H1 (cell line): Measurements from ENCODE around the gene GEN1. TPM values are rescaled to one million over a fixed set of nuclear protein-coding genes. Genes with fewer than 3 reads are reported as not detected.
A peak's percentile ranks its signal among the peaks of the same experiment; 100 is the strongest.

Source experiments
- CTCF ChIA-PET: fragments of 300-600 bp; sonication (Branson Sonifier 250); formaldehyde crosslinking; loops from one replicate; lab custom pipeline; 2021; ENCODE audit not compliant: partially characterized antibody; lab: Charles Lee
- POLR2A ChIA-PET: fragments of 300-600 bp; sonication (Branson Sonifier 250); formaldehyde crosslinking; loops from one replicate; lab custom pipeline; 2021; ENCODE audit warnings: inconsistent platforms; ENCODE audit not compliant: partially characterized antibody; lab: Charles Lee
- DNase-seq, 2 experiments: peaks; one replicate each; pipeline versions ENCODE4 v3.0.0 to v3.0.0-alpha.2; 2010 to 2022; ENCODE audit warnings: low spot score in 2 of 2, low read depth in 1 of 2, mixed read lengths in 1 of 2
- FAIRE-seq: peaks from 2 replicates; lab custom pipeline; 2011; peaks lifted over from hg19 to GRCh38; lab: Jason Lieb, UNC
- H2AFZ ChIP-seq: 2 replicates; pipeline ENCODE4 v1.8.1; 2012; ENCODE audit warnings: low read length, inconsistent platforms
- H2AK5ac ChIP-seq: 2 replicates; pipeline ENCODE4 v1.6.1; 2013; ENCODE audit warnings: low read depth, low read length
- H2BK120ac ChIP-seq: replicated peaks from 2 replicates; pipeline ENCODE3; 2013; ENCODE audit warnings: low read depth, low read length, inconsistent platforms
- H2BK12ac ChIP-seq: 2 replicates; pipeline ENCODE4 v1.6.1; 2013; ENCODE audit warnings: low read depth, low read length
- H2BK15ac ChIP-seq: 2 replicates; pipeline ENCODE4 v1.6.1; 2013; ENCODE audit warnings: low read length
- H2BK20ac ChIP-seq: 2 replicates; pipeline ENCODE4 v1.6.1; 2013; ENCODE audit warnings: low read length
- H2BK5ac ChIP-seq: 2 replicates; pipeline ENCODE4 v1.6.1; 2013; ENCODE audit warnings: low read depth, low read length
- H3K14ac ChIP-seq: 2 replicates; pipeline ENCODE4 v1.6.1; 2013; ENCODE audit warnings: inconsistent platforms; ENCODE audit not compliant: insufficient read length
- H3K18ac ChIP-seq: 2 replicates; pipeline ENCODE4 v1.6.1; 2013; ENCODE audit warnings: low read length; ENCODE audit errors: extremely low read depth
- H3K23ac ChIP-seq: 2 replicates; pipeline ENCODE4 v1.6.1; 2013; ENCODE audit warnings: inconsistent platforms; ENCODE audit not compliant: insufficient read length
- H3K23me2 ChIP-seq: 2 replicates; pipeline ENCODE4 v1.6.1; 2013; ENCODE audit warnings: low read depth, low read length
- H3K27ac ChIP-seq: 2 replicates; pipeline ENCODE4 v1.6.1; 2011; ENCODE audit warnings: low read depth, low read length, inconsistent platforms
- H3K27me3 ChIP-seq, 4 experiments: replicated peaks in 1 of 4; 1 replicate in 1 of 4; 2 replicates in 3 of 4; pipeline versions ENCODE4 v1.6.1 to v1.8.1; 2011 to 2013; ENCODE audit warnings: low read length in 3 of 4, mild to moderate bottlenecking in 3 of 4, inconsistent platforms in 2 of 4, mixed read lengths in 2 of 4, moderate library complexity in 1 of 4; ENCODE audit not compliant: control insufficient read depth in 3 of 4, insufficient read depth in 3 of 4; ENCODE audit errors: extremely low read depth in 1 of 4
- H3K36me3 ChIP-seq, 4 experiments: 2 replicates each; pipeline versions ENCODE4 v1.6.1 to v1.8.1; 2011 to 2013; ENCODE audit warnings: mild to moderate bottlenecking in 4 of 4, low read length in 3 of 4, moderate library complexity in 2 of 4, control low read depth in 1 of 4, inconsistent platforms in 1 of 4; ENCODE audit not compliant: insufficient read depth in 4 of 4, control insufficient read depth in 2 of 4
- H3K4ac ChIP-seq: replicated peaks from 2 replicates; pipeline ENCODE3; 2013; ENCODE audit warnings: low read length, low read depth, mixed read lengths, inconsistent platforms; ENCODE audit not compliant: insufficient read length
- H3K4me1 ChIP-seq, 4 experiments: replicated peaks in 1 of 4; 1 replicate in 1 of 4; 2 replicates in 3 of 4; pipeline versions ENCODE4 v1.6.1 to v1.8.1; 2011 to 2013; ENCODE audit warnings: low read length in 3 of 4, inconsistent platforms in 2 of 4, mixed read lengths in 1 of 4; ENCODE audit not compliant: insufficient read depth in 4 of 4, control insufficient read depth in 3 of 4
- H3K4me2 ChIP-seq, 2 experiments: 2 replicates each; pipeline versions ENCODE4 v1.6.1 to v1.8.1; 2011 to 2013; ENCODE audit warnings: low read depth in 2 of 2, low read length in 2 of 2, control low read depth in 1 of 2, inconsistent platforms in 1 of 2, mild to moderate bottlenecking in 1 of 2; ENCODE audit not compliant: insufficient read depth in 1 of 2
- H3K4me3 ChIP-seq, 4 experiments: fragments of 200-600, 300-600 bp in 1 of 4; sonication (generic), shearing (Covaris generic), sonication (Bioruptor Twin) in 1 of 4; 2 replicates each; pipeline versions ENCODE4 v1.5.1 to v1.8.1; 2011 to 2016; ENCODE audit warnings: low read length in 4 of 4, low read depth in 3 of 4, control low read depth in 2 of 4, inconsistent platforms in 2 of 4, mild to moderate bottlenecking in 2 of 4, mixed read lengths in 1 of 4, moderate library complexity in 1 of 4; ENCODE audit not compliant: insufficient read depth in 2 of 4; ENCODE audit errors: extremely low read depth in 1 of 4
- H3K56ac ChIP-seq: replicated peaks from 2 replicates; pipeline ENCODE3; 2013; ENCODE audit warnings: low read depth, mild to moderate bottlenecking, mixed read lengths, low read length, inconsistent platforms; ENCODE audit not compliant: insufficient read length
- H3K79me1 ChIP-seq: 2 replicates; pipeline ENCODE4 v1.6.1; 2013; ENCODE audit warnings: low read depth, low read length, control low read depth
- H3K79me2 ChIP-seq, 2 experiments: 2 replicates each; pipeline versions ENCODE4 v1.6.1 to v1.8.1; 2012 to 2013; ENCODE audit warnings: low read length in 2 of 2, mild to moderate bottlenecking in 2 of 2, inconsistent platforms in 1 of 2; ENCODE audit not compliant: insufficient read depth in 2 of 2, control insufficient read depth in 1 of 2
- H3K9ac ChIP-seq, 4 experiments: replicated peaks in 1 of 4; 1 replicate in 1 of 4; 2 replicates in 3 of 4; pipeline versions ENCODE4 v1.6.1 to v1.8.1; 2011 to 2013; ENCODE audit warnings: low read depth in 3 of 4, low read length in 3 of 4, control low read depth in 2 of 4, mild to moderate bottlenecking in 2 of 4, moderate library complexity in 2 of 4, inconsistent platforms in 1 of 4; ENCODE audit errors: extremely low read depth in 1 of 4
- H3K9me3 ChIP-seq, 2 experiments: 2 replicates each; pipeline versions ENCODE4 v1.6.1 to v1.8.1; 2012 to 2013; ENCODE audit warnings: mild to moderate bottlenecking in 2 of 2, moderate library complexity in 2 of 2, control low read depth in 1 of 2, inconsistent platforms in 1 of 2, low read depth in 1 of 2, low read length in 1 of 2, mixed read lengths in 1 of 2; ENCODE audit not compliant: insufficient read depth in 2 of 2
- H4K20me1 ChIP-seq, 2 experiments: replicated peaks in 1 of 2; 2 replicates each; pipeline versions ENCODE3 to v1.8.1; 2011 to 2013; ENCODE audit warnings: inconsistent platforms in 2 of 2, low read length in 2 of 2, mild to moderate bottlenecking in 1 of 2; ENCODE audit not compliant: insufficient read depth in 2 of 2, control insufficient read depth in 1 of 2
- H4K5ac ChIP-seq: 2 replicates; pipeline ENCODE4 v1.6.1; 2013; ENCODE audit warnings: low read length, low read depth, mixed read lengths, inconsistent platforms; ENCODE audit not compliant: insufficient read length
- H4K8ac ChIP-seq: 2 replicates; pipeline ENCODE4 v1.8.0; 2013; ENCODE audit warnings: mild to moderate bottlenecking, moderate library complexity, low read length, inconsistent platforms; ENCODE audit not compliant: insufficient read depth; ENCODE audit errors: extremely low read depth
- H4K91ac ChIP-seq: replicated peaks from 2 replicates; pipeline ENCODE3; 2013; ENCODE audit warnings: low read length, mixed read lengths, inconsistent platforms; ENCODE audit not compliant: insufficient read length
- BCL11A ChIP-seq, 2 experiments: IDR thresholded peaks; one replicate each; pipeline ENCODE4 v1.6.1; 2011; ENCODE audit warnings: low read depth in 2 of 2, low read length in 2 of 2, mild to moderate bottlenecking in 2 of 2
- CHD2 ChIP-seq: IDR thresholded peaks from 2 replicates; pipeline ENCODE4 v1.6.1; 2012; ENCODE audit warnings: low read length, improper control_type of control experiment
- HDAC2 ChIP-seq, 2 experiments: fragments of 300-600 bp in 1 of 2; sonication (generic) in 1 of 2; IDR thresholded peaks; 2 replicates each; pipeline ENCODE4 v1.6.1; 2011 to 2012; ENCODE audit warnings: low read depth in 2 of 2, low read length in 2 of 2, mild to moderate bottlenecking in 2 of 2, moderate library complexity in 2 of 2, borderline replicate concordance in 1 of 2, inconsistent platforms in 1 of 2
- KDM4A ChIP-seq: IDR thresholded peaks from one replicate; pipeline ENCODE4 v1.7.1; 2012; ENCODE audit warnings: low read depth, mild to moderate bottlenecking, moderate library complexity, low read length, inconsistent platforms; ENCODE audit not compliant: severe bottlenecking
- NANOG ChIP-seq: IDR thresholded peaks from 2 replicates; pipeline ENCODE4 v1.6.1; 2011; ENCODE audit warnings: low read length, low read depth, mild to moderate bottlenecking, inconsistent platforms; ENCODE audit not compliant: insufficient read depth, poor library complexity, severe bottlenecking
- SIN3A ChIP-seq, 2 experiments: IDR thresholded peaks in 1 of 2; conservative IDR thresholded peaks in 1 of 2; 2 replicates each; pipeline ENCODE4 v1.6.1; 2011 to 2012; ENCODE audit warnings: low read length in 2 of 2, improper control_type of control experiment in 1 of 2, low read depth in 1 of 2, mild to moderate bottlenecking in 1 of 2
- SP1 ChIP-seq: IDR thresholded peaks from 2 replicates; pipeline ENCODE4 v1.6.1; 2011; ENCODE audit warnings: low read depth, low read length
- TAF7 ChIP-seq: optimal IDR thresholded peaks from 2 replicates; pipeline ENCODE3; 2011; ENCODE audit warnings: low read depth, mild to moderate bottlenecking, inconsistent platforms, low read length, moderate library complexity, borderline replicate concordance
- TCF12 ChIP-seq: IDR thresholded peaks from 2 replicates; pipeline ENCODE4 v1.6.1; 2011; ENCODE audit warnings: low read depth, mild to moderate bottlenecking, low read length
- WGBS, 2 experiments: shearing (Covaris generic) in 1 of 2; methylation state at CpG; one replicate each; pipeline versions ENCODE4 v1.1.6 to v1.1.7; 2013 to 2015; ENCODE audit warnings: low lambda C conversion rate in 2 of 2, mixed read lengths in 2 of 2, inconsistent platforms in 1 of 2, low coverage in 1 of 2, missing lambda C conversion rate in 1 of 2; ENCODE audit not compliant: insufficient replicate concordance in 2 of 2, insufficient coverage in 1 of 2, insufficient read length in 1 of 2; ENCODE audit errors: extremely low coverage in 1 of 2, missing lambda C conversion rate in 1 of 2; 5-methylcytosine and 5-hydroxymethylcytosine counted together
- polyA plus RNA-seq, 7 experiments: library from polyadenylated mRNA; depleted of rRNA in 3 of 7; stranded (reverse) in 5 of 7; unstranded in 2 of 7; fragments of >200 nt in 5 of 7; fragments of 200-250 nt in 2 of 7; gene quantifications; 1 replicate in 5 of 7; 2 replicates in 1 of 7; 4 replicates in 1 of 7; pipeline versions ENCODE4 v1.2.1 to v1.2.3, GENCODE V29; 2011 to 2013; ENCODE audit warnings: missing spikeins in 2 of 7, mixed read lengths in 2 of 7
- total RNA-seq: library from RNA; stranded (reverse); fragmentation: NEBNext Ultra II Directional; extraction: Animal tissue kit (Norgen Biotek cat#: 25700); gene quantifications from 2 replicates; pipeline ENCODE4 v1.2.1, GENCODE V29; 2021
- TF ChIP-seq, protein P1 (sequence below): IDR thresholded peaks from 2 replicates; pipeline ENCODE4 v1.6.1; 2012; ENCODE audit warnings: inconsistent platforms

The GEN1 gene
- total and polyA plus RNA-seq, 2 of the 8 experiments (the other 6 are each of a cell fraction or from before 2014, with no cell fraction given): 6.9 to 19.2 TPM

- H3K4me2 ChIP-seq: 0 out of 4 replicates have a peak overlapping the region, but pooled peaks of 1 of the 2 experiments have one; percentile 3
- WGBS, 2 experiments: 35% methylated on average over 5 of the region's 5 CpGs; no CpG with 5 or more reads in 1 of the 2 experiments
- H3K23me2 ChIP-seq: no peaks in the 10 kb centered on the region
- TF ChIP-seq NANOG (peak; percentile 97), TCF12 (0 out of 2 replicates have a peak, but pooled peaks have one; percentile 50), KDM4A (no peak), TAF7 (no peak), CHD2 (no peak), SP1 (0 out of 2 replicates have a peak, but pooled peaks have one; percentile 20), BCL11A (IDR thresholded peaks at IDR 0.05; ENCODE audit: low read depth in 2 of 2, low read length in 2 of 2) (peak in 1 of 2 experiments; percentile 25), HDAC2 (IDR thresholded peaks at IDR 0.05; ENCODE audit: borderline replicate concordance in 1 of 2, low read depth in 2 of 2, low read length in 2 of 2) (0 out of 4 replicates have a peak, but pooled peaks of 1 of the 2 experiments have one; percentile 34), SIN3A (conservative IDR thresholded peaks at IDR 0.05 in 1 of 2, IDR thresholded peaks at IDR 0.05 in 1 of 2; ENCODE audit: low read depth in 1 of 2, low read length in 2 of 2) (no peak)
- TF ChIP-seq, protein P1, sequence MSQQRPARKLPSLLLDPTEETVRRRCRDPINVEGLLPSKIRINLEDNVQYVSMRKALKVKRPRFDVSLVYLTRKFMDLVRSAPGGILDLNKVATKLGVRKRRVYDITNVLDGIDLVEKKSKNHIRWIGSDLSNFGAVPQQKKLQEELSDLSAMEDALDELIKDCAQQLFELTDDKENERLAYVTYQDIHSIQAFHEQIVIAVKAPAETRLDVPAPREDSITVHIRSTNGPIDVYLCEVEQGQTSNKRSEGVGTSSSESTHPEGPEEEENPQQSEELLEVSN: peak; percentile 44; the same call in 1 of the 2 replicates
- TF ChIP-seq, all 59 proteins: peak for 6
- H3K9me3 ChIP-seq: no peaks in the 10 kb centered on the region
- H2BK120ac ChIP-seq: no peak overlapping the region
- H3K9ac ChIP-seq: no peak overlapping the region
- no peak overlapping the region for H2AFZ ChIP-seq
- no peak overlapping the region for H3K4ac ChIP-seq
- H3K79me1 ChIP-seq: no peaks in the 10 kb centered on the region
- H3K36me3 ChIP-seq: no peaks in the 10 kb centered on the region
- H3K23ac ChIP-seq: no peak overlapping the region
- H2BK20ac ChIP-seq: no peak overlapping the region
- H2AK5ac ChIP-seq: no peak overlapping the region
- DNase-seq (peak in 1 of 2 experiments; percentile 62), FAIRE-seq (no peak)
- H3K18ac ChIP-seq: no peak overlapping the region
- no peak overlapping the region for H4K8ac ChIP-seq
- no peak overlapping the region for H3K56ac ChIP-seq
- H3K14ac ChIP-seq: no peak overlapping the region
- no peaks in the 10 kb centered on the region for H3K79me2 ChIP-seq
- POLR2A ChIA-PET: no interaction called here
- no peak overlapping the region for H3K4me3 ChIP-seq
- H3K4me1 ChIP-seq: no peaks in the 10 kb centered on the region; a peak in 1 of 7 replicates
- CTCF ChIA-PET: interaction anchor here (0.7 to 1.4 kb wide), 5 partner anchors 22 to 273 kb away, joined by 3 to 4 read pairs (median 3); no protein-coding TSS in a partner anchor
- no peak overlapping the region for H2BK15ac ChIP-seq
- no peak overlapping the region for H2BK12ac ChIP-seq
- H4K20me1 ChIP-seq: no peaks in the 10 kb centered on the region
- H2BK5ac ChIP-seq: no peak overlapping the region
- H4K5ac ChIP-seq: no peak overlapping the region
- H3K27me3 ChIP-seq: peaks cover 2 to 23% (median 17%) of the 10 kb centered on the region in 4 experiments
- no peak overlapping the region for H4K91ac ChIP-seq
- no peak overlapping the region for H3K27ac ChIP-seq
Observed at GRCh38 chr2:17827316-17827715, 73.4 kb downstream of the GEN1 start.
